Measurements from ENCODE around the gene SNAI3.

Gene SNAI3

GRCh38 chr16:88713568-88714419 is 27.5 kb upstream of the SNAI3 start:
- no peak for TF ChIP-seq CTCF (IDR thresholded peaks at IDR 0.05; ENCODE audit: low read depth, low read length)
- TF ChIP-seq EZH2phosphoT487 (IDR thresholded peaks at IDR 0.05; ENCODE audit: low read depth) = no peak
- no peak overlapping the region for H3K4me2 ChIP-seq (ENCODE audit: low read length)
- no peaks in the 10 kb centered on the region for H3K9me3 ChIP-seq (ENCODE audit: insufficient read depth, low read length)
- H3K9ac ChIP-seq (ENCODE audit: low read length) = no peak overlapping the region
- peaks cover 16% of the 10 kb centered on the region for H3K36me3 ChIP-seq (replicated peaks; ENCODE audit: low read depth, low read length)
- peaks cover 21% of the 10 kb centered on the region for H3K79me2 ChIP-seq (ENCODE audit: low read length)
- H3K27ac ChIP-seq (ENCODE audit: low read length) = no peak overlapping the region
- no peaks in the 10 kb centered on the region for H4K20me1 ChIP-seq (ENCODE audit: insufficient read depth, low read length)
- H2AFZ ChIP-seq (ENCODE audit: low read depth, low read length) = no peak overlapping the region
- H3K4me1 ChIP-seq (ENCODE audit: low read length) = no peaks in the 10 kb centered on the region
- H3K4me3 ChIP-seq (ENCODE audit: low read length) = no peak overlapping the region
- H3K27me3 ChIP-seq (ENCODE audit: low read depth, low read length) = no peaks in the 10 kb centered on the region

- H3K27ac ChIP-seq (ENCODE audit: low read length) = no peak overlapping the region
- H3K4me1 ChIP-seq (ENCODE audit: low read length) = no peaks in the 10 kb centered on the region
- no peaks in the 10 kb centered on the region for H3K27me3 ChIP-seq (ENCODE audit: low read depth, low read length)
- H3K9ac ChIP-seq (ENCODE audit: low read length) = no peak overlapping the region
- TF ChIP-seq CTCF (IDR thresholded peaks at IDR 0.05; ENCODE audit: low read depth, low read length) (no peak), EZH2phosphoT487 (IDR thresholded peaks at IDR 0.05; ENCODE audit: low read depth) (no peak)
- peaks cover 29% of the 10 kb centered on the region for H3K79me2 ChIP-seq (ENCODE audit: low read length)
- no peaks in the 10 kb centered on the region for H3K9me3 ChIP-seq (ENCODE audit: insufficient read depth, low read length)
- H4K20me1 ChIP-seq (ENCODE audit: insufficient read depth, low read length) = no peaks in the 10 kb centered on the region
- H3K36me3 ChIP-seq (replicated peaks; ENCODE audit: low read depth, low read length) = peaks cover 14% of the 10 kb centered on the region
- no peak overlapping the region for H2AFZ ChIP-seq (ENCODE audit: low read depth, low read length)
- no peak overlapping the region for H3K4me2 ChIP-seq (ENCODE audit: low read length)
- no peak overlapping the region for H3K4me3 ChIP-seq (ENCODE audit: low read length)
Observed at GRCh38 chr16:88713054-88713453, 26.7 kb upstream of the SNAI3 start.

DNA sequence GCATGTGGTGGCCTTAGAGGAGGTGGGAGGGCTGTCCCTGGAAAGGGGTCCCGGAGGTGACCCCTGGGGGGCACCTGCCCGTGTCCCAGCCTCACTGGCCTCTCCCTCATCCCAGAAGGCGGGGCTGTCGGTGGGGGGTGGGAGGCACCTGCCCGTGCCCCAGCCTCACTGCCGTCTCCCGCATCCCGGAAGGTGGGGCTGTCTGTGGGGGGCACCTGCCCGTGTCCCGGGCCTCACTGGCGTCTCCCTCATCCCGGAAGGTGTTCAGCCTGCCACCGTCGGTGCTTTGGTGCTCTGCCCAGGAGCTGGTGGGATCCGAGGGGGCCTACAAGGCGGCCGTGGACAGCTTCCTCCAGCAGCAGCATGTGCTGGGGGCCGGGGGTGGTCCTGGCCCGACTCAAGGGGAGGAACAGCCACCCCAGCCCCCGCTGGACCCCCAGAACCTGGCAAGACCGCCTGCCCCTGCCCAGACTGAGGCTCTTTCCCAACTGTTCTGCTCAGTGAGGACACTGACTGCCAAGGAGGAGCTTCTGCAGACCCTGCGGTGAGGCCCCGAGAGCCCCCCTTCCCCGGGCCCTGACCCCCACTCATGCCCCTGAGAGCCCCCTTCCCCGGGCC is 26.2 kb upstream of the SNAI3 start:
- H3K36me3 ChIP-seq (replicated peaks; ENCODE audit: low read depth, low read length) = peaks cover 9% of the 10 kb centered on the region
- no peak overlapping the region for H2AFZ ChIP-seq (ENCODE audit: low read depth, low read length)
- no peaks in the 10 kb centered on the region for H3K9me3 ChIP-seq (ENCODE audit: insufficient read depth, low read length)
- no peak overlapping the region for H3K4me2 ChIP-seq (ENCODE audit: low read length)
- no peaks in the 10 kb centered on the region for H4K20me1 ChIP-seq (ENCODE audit: insufficient read depth, low read length)
- peaks cover 35% of the 10 kb centered on the region for H3K79me2 ChIP-seq (ENCODE audit: low read length)
- TF ChIP-seq CTCF (IDR thresholded peaks at IDR 0.05; ENCODE audit: low read depth, low read length) = no peak
- no peak for TF ChIP-seq EZH2phosphoT487 (IDR thresholded peaks at IDR 0.05; ENCODE audit: low read depth)
- H3K9ac ChIP-seq (ENCODE audit: low read length) = no peak overlapping the region
- no peaks in the 10 kb centered on the region for H3K27me3 ChIP-seq (ENCODE audit: low read depth, low read length)
- H3K27ac ChIP-seq (ENCODE audit: low read length) = no peak overlapping the region
- H3K4me3 ChIP-seq (ENCODE audit: low read length) = no peak overlapping the region
- H3K4me1 ChIP-seq (ENCODE audit: low read length) = peaks cover 2% of the 10 kb centered on the region

DNA sequence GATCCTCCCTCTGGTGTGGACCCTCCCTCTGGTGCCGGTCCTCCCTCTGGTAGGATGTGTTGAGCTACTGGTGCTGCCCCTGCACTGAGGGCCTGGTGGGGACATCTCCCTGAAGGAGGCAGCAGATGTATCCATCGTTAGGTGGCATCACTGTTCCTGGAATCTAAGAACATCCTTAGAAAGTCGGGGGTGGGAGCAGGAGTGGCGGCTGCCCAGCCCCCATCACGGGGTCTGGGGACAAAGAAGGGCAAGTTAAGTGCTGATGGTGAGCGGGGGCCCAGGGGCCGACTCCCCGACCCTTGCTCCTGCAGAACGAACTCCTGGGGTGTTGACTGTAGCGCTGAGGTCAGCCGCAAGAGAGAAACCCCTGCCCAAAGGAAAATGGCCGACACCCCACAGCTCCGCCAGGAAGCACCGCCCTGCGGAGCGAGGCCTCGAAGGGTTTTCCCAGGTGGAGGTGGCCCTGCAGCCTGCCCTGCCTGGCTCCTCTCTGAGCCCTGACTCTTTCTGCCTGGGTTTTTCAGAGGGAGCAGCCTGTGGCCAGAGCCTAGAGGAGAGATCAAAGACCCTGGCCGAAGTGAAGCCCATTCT is 25.5 kb upstream of the SNAI3 start:
- peaks cover 6% of the 10 kb centered on the region for H3K36me3 ChIP-seq (replicated peaks; ENCODE audit: low read depth, low read length)
- H4K20me1 ChIP-seq (ENCODE audit: insufficient read depth, low read length) = no peaks in the 10 kb centered on the region
- no peaks in the 10 kb centered on the region for H3K27me3 ChIP-seq (ENCODE audit: low read depth, low read length)
- H3K4me2 ChIP-seq (ENCODE audit: low read length) = no peak overlapping the region
- no peaks in the 10 kb centered on the region for H3K9me3 ChIP-seq (ENCODE audit: insufficient read depth, low read length)
- H3K4me3 ChIP-seq (ENCODE audit: low read length) = no peak overlapping the region
- peaks cover 41% of the 10 kb centered on the region for H3K79me2 ChIP-seq (ENCODE audit: low read length)
- no peak overlapping the region for H3K9ac ChIP-seq (ENCODE audit: low read length)
- no peak overlapping the region for H2AFZ ChIP-seq (ENCODE audit: low read depth, low read length)
- H3K4me1 ChIP-seq (ENCODE audit: low read length) = peaks cover 6% of the 10 kb centered on the region
- TF ChIP-seq CTCF (IDR thresholded peaks at IDR 0.05; ENCODE audit: low read depth, low read length) (no peak), EZH2phosphoT487 (IDR thresholded peaks at IDR 0.05; ENCODE audit: low read depth) (no peak)
- no peak overlapping the region for H3K27ac ChIP-seq (ENCODE audit: low read length)

Data from OCI-LY3 (cell line).